ENCODE measurements around the gene FAM9A.

DNA sequence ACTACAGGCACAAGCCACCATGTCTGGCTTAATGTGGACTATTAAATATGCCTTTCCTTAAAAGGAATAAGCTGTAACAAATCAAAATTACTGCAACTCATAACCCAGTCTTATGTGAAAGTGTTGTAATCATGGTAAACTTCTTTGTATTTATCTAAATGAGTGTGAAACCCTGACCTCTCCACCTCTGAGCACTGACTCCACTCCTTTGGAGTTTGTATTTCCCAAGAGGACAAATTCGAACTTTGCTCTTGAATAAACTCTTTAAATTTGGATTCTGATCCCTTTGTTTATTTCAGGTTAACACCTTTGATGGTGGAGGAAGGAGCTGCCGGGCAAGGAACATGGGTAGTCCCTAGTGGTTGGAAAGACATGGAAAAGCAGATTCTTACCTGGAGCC is 48.3 kb upstream of the FAM9A start:
- TF ChIP-seq, protein P1, sequence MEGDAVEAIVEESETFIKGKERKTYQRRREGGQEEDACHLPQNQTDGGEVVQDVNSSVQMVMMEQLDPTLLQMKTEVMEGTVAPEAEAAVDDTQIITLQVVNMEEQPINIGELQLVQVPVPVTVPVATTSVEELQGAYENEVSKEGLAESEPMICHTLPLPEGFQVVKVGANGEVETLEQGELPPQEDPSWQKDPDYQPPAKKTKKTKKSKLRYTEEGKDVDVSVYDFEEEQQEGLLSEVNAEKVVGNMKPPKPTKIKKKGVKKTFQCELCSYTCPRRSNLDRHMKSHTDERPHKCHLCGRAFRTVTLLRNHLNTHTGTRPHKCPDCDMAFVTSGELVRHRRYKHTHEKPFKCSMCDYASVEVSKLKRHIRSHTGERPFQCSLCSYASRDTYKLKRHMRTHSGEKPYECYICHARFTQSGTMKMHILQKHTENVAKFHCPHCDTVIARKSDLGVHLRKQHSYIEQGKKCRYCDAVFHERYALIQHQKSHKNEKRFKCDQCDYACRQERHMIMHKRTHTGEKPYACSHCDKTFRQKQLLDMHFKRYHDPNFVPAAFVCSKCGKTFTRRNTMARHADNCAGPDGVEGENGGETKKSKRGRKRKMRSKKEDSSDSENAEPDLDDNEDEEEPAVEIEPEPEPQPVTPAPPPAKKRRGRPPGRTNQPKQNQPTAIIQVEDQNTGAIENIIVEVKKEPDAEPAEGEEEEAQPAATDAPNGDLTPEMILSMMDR (IDR thresholded peaks at IDR 0.05; ENCODE audit: borderline replicate concordance, extremely low read depth, low read length, poor library complexity, severe bottlenecking): no peak
- no peak for TF ChIP-seq EZH2 (IDR thresholded peaks at IDR 0.05; ENCODE audit: borderline replicate concordance, low read depth, low read length, severe bottlenecking)

All from DND-41 (cell line).